Brain microvascular endothelial cell (primary cell): ENCODE data around the gene AGBL5.

Experiments used
- DNase-seq: peaks from one replicate; pipeline ENCODE4 v3.0.0-alpha.2; 2020
- H3K27ac ChIP-seq: fragments of 250-450 bp; sonication (Bioruptor Pico); 2 replicates; pipeline ENCODE4 v1.5.1; 2020; ENCODE audit warnings: mild to moderate bottlenecking, moderate library complexity
- H3K27me3 ChIP-seq: fragments of 250-450 bp; sonication (Bioruptor Pico); replicated peaks from 2 replicates; pipeline ENCODE4 v1.5.1; 2020; ENCODE audit warnings: mild to moderate bottlenecking
- H3K36me3 ChIP-seq: fragments of 250-450 bp; sonication (Bioruptor Pico); replicated peaks from 2 replicates; pipeline ENCODE4 v1.5.1; 2020; ENCODE audit warnings: mild to moderate bottlenecking
- H3K4me3 ChIP-seq: 2 replicates; pipeline ENCODE4 v1.5.1; 2011; ENCODE audit warnings: low read depth, mild to moderate bottlenecking, control low read depth, low read length, moderate library complexity
- CTCF ChIP-seq: IDR thresholded peaks from 2 replicates; pipeline ENCODE4 v1.5.1; 2011; ENCODE audit warnings: low read depth, mild to moderate bottlenecking, moderate library complexity, low read length, control low read depth, inconsistent platforms; ENCODE audit errors: missing control alignments
- in situ Hi-C: cut with HindIII; loops from 2 replicates; pipeline ENCODE4 v1.10.0; 2017; ENCODE audit warnings: low sequenced_read_pairs, low pct_ligation_motif_present

Gene AGBL5

GRCh38 chr2:27082773-27083409 lies 31.4 kb downstream of the AGBL5 start:
- Histone ChIP-seq H3K36me3 (peaks cover 3% of the 10 kb centered on the region), H3K27ac (no peak overlapping the region), H3K4me3 (no peak overlapping the region), H3K27me3 (no peaks in the 10 kb centered on the region)
- in situ Hi-C loops = no loop called here
- no peak for DNase-seq
- TF ChIP-seq CTCF = no peak

GRCh38 chr2:27083410-27084296 lies 32.2 kb downstream of the AGBL5 start:
- Histone ChIP-seq H3K27ac (no peak overlapping the region), H3K4me3 (no peak overlapping the region), H3K27me3 (no peaks in the 10 kb centered on the region), H3K36me3 (peaks cover 3% of the 10 kb centered on the region)
- no peak for DNase-seq
- TF ChIP-seq CTCF = no peak
- in situ Hi-C loops = no loop called here

- in situ Hi-C loops = no loop called here
- H3K27me3 ChIP-seq = no peaks in the 10 kb centered on the region
- DNase-seq = no peak
- no peak overlapping the region for H3K4me3 ChIP-seq
- TF ChIP-seq CTCF = no peak
- H3K27ac ChIP-seq = no peak overlapping the region
- H3K36me3 ChIP-seq = peaks cover 3% of the 10 kb centered on the region
Measured at GRCh38 chr2:27084297-27085061, 33.0 kb downstream of the AGBL5 start.

- DNase-seq = no peak
- Histone ChIP-seq H3K36me3 (peaks cover 3% of the 10 kb centered on the region), H3K27ac (no peak overlapping the region), H3K4me3 (peak overlapping the region; percentile 59), H3K27me3 (no peaks in the 10 kb centered on the region)
- in situ Hi-C loops = no loop called here
- no peak for TF ChIP-seq CTCF
Measured at GRCh38 chr2:27085062-27085672, 33.7 kb downstream of the AGBL5 start.

GRCh38 chr2:27085673-27086089 lies 34.2 kb downstream of the AGBL5 start:
- TF ChIP-seq CTCF = peak; percentile 62
- Histone ChIP-seq H3K4me3 (peak overlapping the region; percentile 59), H3K27me3 (no peaks in the 10 kb centered on the region), H3K27ac (peak overlapping the region; percentile 53), H3K36me3 (peaks cover 3% of the 10 kb centered on the region)
- in situ Hi-C loops = no loop called here
- DNase-seq = peak; percentile 50
